Astrocyte of the cerebellum (primary cell): ENCODE results near the gene SRSF4.

ENCODE experiments used
- DNase-seq: peaks from one replicate; pipeline ENCODE4 v3.0.0-alpha.2; 2011; ENCODE audit warnings: low read depth
- H3K4me3 ChIP-seq: 2 replicates; pipeline ENCODE4 v1.5.1; 2011; ENCODE audit warnings: mild to moderate bottlenecking, low read depth, low read length, moderate library complexity
- in situ Hi-C: cut with HindIII; loops from 2 replicates; pipeline ENCODE4 v1.10.0; 2017; ENCODE audit warnings: low sequenced_read_pairs
- TF ChIP-seq, protein P1 (sequence below): IDR thresholded peaks from 2 replicates; pipeline ENCODE4 v1.5.1; 2012; ENCODE audit warnings: low read length, low read depth, moderate library complexity, mild to moderate bottlenecking; ENCODE audit errors: missing control alignments

Gene SRSF4

DNA sequence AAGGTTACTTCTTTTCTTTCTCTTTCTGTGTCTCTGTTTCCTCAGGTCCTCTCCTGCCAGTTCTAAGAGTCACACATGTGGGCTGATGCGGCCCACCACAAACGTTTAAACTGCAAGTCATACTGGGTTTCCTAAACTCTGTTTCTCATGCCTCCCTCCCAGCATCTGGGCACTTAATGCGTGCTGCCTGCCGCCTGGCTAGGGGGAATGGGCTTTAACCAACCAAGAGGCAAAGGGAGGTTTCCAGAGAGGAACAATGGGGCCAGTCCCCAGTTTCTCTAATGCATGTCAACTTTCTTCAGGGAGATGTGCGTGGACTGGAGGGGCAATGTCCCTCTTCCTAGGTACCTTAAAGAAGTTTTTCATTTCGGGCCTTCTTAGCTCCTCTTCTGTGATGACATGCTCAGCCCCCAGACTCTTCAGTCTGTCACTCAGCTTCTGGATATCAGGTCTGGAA is 19.9 kb upstream of the SRSF4 start:
- no peak for DNase-seq
- no peak overlapping the region for H3K4me3 ChIP-seq
- in situ Hi-C loops: no loop called here
- TF ChIP-seq, protein P1, sequence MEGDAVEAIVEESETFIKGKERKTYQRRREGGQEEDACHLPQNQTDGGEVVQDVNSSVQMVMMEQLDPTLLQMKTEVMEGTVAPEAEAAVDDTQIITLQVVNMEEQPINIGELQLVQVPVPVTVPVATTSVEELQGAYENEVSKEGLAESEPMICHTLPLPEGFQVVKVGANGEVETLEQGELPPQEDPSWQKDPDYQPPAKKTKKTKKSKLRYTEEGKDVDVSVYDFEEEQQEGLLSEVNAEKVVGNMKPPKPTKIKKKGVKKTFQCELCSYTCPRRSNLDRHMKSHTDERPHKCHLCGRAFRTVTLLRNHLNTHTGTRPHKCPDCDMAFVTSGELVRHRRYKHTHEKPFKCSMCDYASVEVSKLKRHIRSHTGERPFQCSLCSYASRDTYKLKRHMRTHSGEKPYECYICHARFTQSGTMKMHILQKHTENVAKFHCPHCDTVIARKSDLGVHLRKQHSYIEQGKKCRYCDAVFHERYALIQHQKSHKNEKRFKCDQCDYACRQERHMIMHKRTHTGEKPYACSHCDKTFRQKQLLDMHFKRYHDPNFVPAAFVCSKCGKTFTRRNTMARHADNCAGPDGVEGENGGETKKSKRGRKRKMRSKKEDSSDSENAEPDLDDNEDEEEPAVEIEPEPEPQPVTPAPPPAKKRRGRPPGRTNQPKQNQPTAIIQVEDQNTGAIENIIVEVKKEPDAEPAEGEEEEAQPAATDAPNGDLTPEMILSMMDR: no peak

DNA sequence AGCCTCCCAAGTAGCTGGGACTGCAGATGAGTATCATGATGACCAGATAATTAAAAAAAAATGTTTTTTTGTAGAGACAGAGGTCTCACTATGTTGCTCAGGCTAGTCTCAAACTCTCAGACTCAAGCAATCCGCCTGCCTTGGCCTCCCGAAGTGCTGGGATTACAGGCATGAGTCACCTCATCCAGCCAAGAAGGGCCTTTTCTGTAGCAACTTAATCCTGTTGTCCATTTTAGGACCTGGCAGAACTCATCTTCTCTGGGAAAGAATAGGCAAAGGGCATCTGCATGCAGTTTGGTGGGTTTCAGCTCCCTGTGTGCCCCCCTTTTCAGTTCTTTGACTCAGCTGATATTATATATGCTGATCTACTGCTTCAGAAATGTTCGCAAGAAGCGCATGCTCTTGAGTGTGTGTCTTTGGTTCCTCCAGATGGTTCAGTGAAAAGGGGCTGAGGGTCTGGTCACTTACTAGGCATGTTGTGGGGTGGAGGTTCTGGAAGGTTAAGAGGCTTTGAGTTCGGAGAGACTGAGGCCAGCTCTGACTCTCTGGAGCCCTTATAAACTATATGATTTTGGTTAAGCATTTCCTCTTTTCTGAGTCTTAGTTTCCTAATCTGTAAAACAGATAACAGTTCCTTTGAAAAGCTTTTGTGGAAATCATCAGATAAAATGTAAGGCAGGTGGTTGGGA is 19.4 kb upstream of the SRSF4 start:
- in situ Hi-C loops: no loop called here
- no peak for DNase-seq
- H3K4me3 ChIP-seq: no peak overlapping the region
- TF ChIP-seq, protein P1: no peak

DNA sequence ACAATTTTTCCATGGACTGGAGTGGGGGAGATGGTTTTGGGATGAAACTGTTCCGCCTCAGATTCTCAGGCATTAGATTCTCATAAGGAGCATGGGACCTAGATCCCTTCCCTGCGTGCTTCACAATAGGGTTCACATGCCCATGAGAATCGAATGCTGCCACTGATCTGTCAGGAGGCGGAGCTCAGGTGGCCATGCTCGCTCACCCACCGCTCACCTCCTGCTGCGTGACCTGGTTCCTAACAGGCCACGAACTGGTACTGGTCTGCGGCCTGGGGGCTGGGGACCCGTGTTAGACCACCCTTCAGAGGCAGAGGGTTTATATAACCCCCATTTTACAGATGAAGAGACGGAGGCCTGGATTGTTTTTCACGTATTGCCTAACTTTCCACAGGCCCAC is 16.3 kb upstream of the SRSF4 start:
- in situ Hi-C loops: no loop called here
- TF ChIP-seq, protein P1: no peak
- no peak for DNase-seq

DNA sequence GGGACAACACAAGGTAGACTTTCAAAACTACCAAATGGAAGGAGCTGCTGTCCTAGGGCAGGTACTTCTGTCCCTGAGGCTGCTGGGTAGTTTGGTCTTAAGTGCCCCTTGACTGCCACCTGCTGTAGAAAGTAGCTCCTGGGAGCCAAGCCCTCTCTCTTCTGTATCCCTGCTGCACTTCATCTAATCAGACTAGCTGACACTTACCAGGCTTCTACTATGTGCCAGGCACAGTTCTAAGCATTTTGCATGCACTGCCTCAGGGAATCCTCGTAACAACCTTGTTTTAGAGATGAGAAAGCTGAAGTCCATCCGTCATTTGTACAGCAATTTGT is 15.9 kb upstream of the SRSF4 start:
- DNase-seq: no peak
- in situ Hi-C loops: no loop called here

More for the DNA sequence above, 16.3 kb upstream of the SRSF4 start:
- no peak overlapping the region for H3K4me3 ChIP-seq

GRCh38 chr1:29196863-29197589 is 15.3 kb upstream of the SRSF4 start:
- DNase-seq: peak; percentile 54
- in situ Hi-C loops: no loop called here
- TF ChIP-seq, protein P1: no peak
- H3K4me3 ChIP-seq: no peak overlapping the region

More for the DNA sequence above, 15.9 kb upstream of the SRSF4 start:
- TF ChIP-seq, protein P1: peak; percentile 67
- H3K4me3 ChIP-seq: no peak overlapping the region

GRCh38 chr1:29195881-29196291 is 14.2 kb upstream of the SRSF4 start:
- TF ChIP-seq, protein P1: no peak
- in situ Hi-C loops: no loop called here
- no peak for DNase-seq
- H3K4me3 ChIP-seq: no peak overlapping the region
